ENCODE results near the gene RABL3. TPM values are rescaled to one million over a fixed set of nuclear protein-coding genes. Genes with fewer than 3 reads are reported as not detected.

The RABL3 gene
- total RNA-seq, 1 experiment from 2014 or later = 14.6 TPM

- H3K4me1 Mint-ChIP-seq (ENCODE audit: low read depth, unreplicated experiment) = peaks cover 47% of the 10 kb centered on the region
- H3K27me3 Mint-ChIP-seq (ENCODE audit: unreplicated experiment) = no peaks in the 10 kb centered on the region
- peak overlapping the region; percentile 66 for H3K4me3 Mint-ChIP-seq (ENCODE audit: low read depth, unreplicated experiment)
- no peak for DNase-seq
- BruUV-seq (replicated peaks) = no TSS peak
- H3K27ac Mint-ChIP-seq (ENCODE audit: unreplicated experiment) = peak overlapping the region; percentile 86
- H3K36me3 Mint-ChIP-seq (ENCODE audit: insufficient read depth, unreplicated experiment) = peaks cover 27% of the 10 kb centered on the region
- intact Hi-C loops (cut with micrococcal nuclease; ENCODE audit: unreplicated experiment) = loop anchor here (5.0 kb wide), 1 partner anchor 114 kb away; no protein-coding TSS in a partner anchor
- no peak for TF ChIP-seq CTCF (IDR thresholded peaks at IDR 0.05; ENCODE audit: unreplicated experiment)
- no peaks in the 10 kb centered on the region for H3K9me3 Mint-ChIP-seq (ENCODE audit: low read depth, unreplicated experiment)
- CTCF ChIA-PET = interaction anchor here (0.6 kb wide), 1 partner anchor 16 kb away, joined by 5 read pairs; no protein-coding TSS in a partner anchor
Measured at GRCh38 chr3:120683213-120683612, 59.1 kb downstream of the RABL3 start.

GRCh38 chr3:120682095-120682681 lies 60.1 kb downstream of the RABL3 start, which contains the start of gene HGD:
Gene HGD, minus strand, starts transcription at chr3:120682239. Its CDS starts 128 bp downstream, at chr3:120682111.
- intact Hi-C loops (cut with micrococcal nuclease; ENCODE audit: unreplicated experiment) = loop anchor here (5.0 kb wide), 1 partner anchor 115 kb away; no protein-coding TSS in a partner anchor
- no TSS peak for BruUV-seq (replicated peaks)
- TF ChIP-seq CTCF (IDR thresholded peaks at IDR 0.05; ENCODE audit: unreplicated experiment) = no peak
- Mint-ChIP-seq H3K27me3 (ENCODE audit: unreplicated experiment) (no peaks in the 10 kb centered on the region), H3K4me3 (ENCODE audit: low read depth, unreplicated experiment) (peak within 1 kb of the TSS; percentile 66), H3K27ac (ENCODE audit: unreplicated experiment) (peak within 1 kb of the TSS; percentile 86), H3K36me3 (ENCODE audit: insufficient read depth, unreplicated experiment) (peaks cover 35% of the 10 kb centered on the region), H3K9me3 (ENCODE audit: low read depth, unreplicated experiment) (no peaks in the 10 kb centered on the region), H3K4me1 (ENCODE audit: low read depth, unreplicated experiment) (peaks cover 56% of the 10 kb centered on the region)
- CTCF ChIA-PET = interaction anchor here (0.6 to 1.6 kb wide), 5 partner anchors 11 to 265 kb away, joined by 3 to 10 read pairs (median 3); no protein-coding TSS in a partner anchor
- DNase-seq = peak; percentile 52

DNA sequence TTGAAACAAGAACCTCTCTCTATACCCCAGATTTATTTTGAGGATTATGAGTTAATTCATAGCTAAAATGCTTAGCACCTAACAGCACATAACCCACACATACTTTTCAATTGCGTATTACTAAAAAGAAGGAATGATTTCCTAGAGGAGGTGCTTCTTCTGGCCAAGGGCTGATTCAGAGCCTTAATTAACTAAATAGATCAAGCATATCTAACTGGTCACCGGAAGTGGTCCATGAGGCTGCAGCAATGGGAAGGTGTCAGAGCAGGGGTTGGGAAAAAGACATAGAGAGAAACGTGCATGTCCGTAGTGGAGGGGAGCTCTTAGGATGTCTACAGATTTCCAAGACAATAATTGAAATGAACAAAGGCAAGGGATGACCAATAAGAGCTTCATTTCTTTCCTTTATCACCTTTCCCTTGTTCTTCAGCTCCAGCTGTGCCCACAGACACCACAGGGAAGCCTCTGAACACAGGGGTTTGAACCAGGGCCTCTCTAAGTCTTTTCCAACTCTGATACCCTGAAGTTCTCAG lies 60.7 kb downstream of the RABL3 start:
- Mint-ChIP-seq H3K27me3 (ENCODE audit: unreplicated experiment) (no peaks in the 10 kb centered on the region), H3K4me3 (ENCODE audit: low read depth, unreplicated experiment) (peak overlapping the region; percentile 66), H3K9me3 (ENCODE audit: low read depth, unreplicated experiment) (no peaks in the 10 kb centered on the region), H3K36me3 (ENCODE audit: insufficient read depth, unreplicated experiment) (peaks cover 35% of the 10 kb centered on the region), H3K27ac (ENCODE audit: unreplicated experiment) (peak overlapping the region; percentile 86), H3K4me1 (ENCODE audit: low read depth, unreplicated experiment) (peaks cover 56% of the 10 kb centered on the region)
- intact Hi-C loops (cut with micrococcal nuclease; ENCODE audit: unreplicated experiment) = loop anchor here (5.0 kb wide), 1 partner anchor 116 kb away; no protein-coding TSS in a partner anchor
- DNase-seq = no peak
- CTCF ChIA-PET = interaction anchor here (0.8 to 1.6 kb wide), 4 partner anchors 11 to 264 kb away, joined by 3 to 10 read pairs (median 3); no protein-coding TSS in a partner anchor
- TF ChIP-seq CTCF (IDR thresholded peaks at IDR 0.05; ENCODE audit: unreplicated experiment) = no peak
- BruUV-seq (replicated peaks) = TSS peak; percentile 76

DNA sequence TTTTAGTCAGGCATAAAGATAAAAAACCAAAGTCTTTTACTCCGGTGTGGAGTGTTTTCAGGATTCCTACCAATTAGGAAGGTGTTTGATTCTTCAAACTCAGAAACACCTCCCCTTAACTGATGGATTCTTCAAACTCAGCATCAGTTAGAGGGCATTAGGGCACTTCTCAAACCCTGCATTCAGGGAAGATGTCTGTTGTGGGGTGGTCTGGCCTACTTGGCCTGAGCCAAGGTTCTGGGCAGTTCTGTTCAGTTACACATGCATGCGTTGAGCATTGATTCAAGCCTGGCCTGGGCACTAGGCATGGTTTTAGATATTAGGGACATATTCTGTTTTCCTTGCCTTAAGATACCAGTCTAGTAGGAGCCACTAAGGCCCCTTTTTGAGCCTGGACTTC lies 61.3 kb downstream of the RABL3 start:
- intact Hi-C loops (cut with micrococcal nuclease; ENCODE audit: unreplicated experiment) = loop anchor here (5.0 kb wide), 1 partner anchor 116 kb away; no protein-coding TSS in a partner anchor
- peaks cover 35% of the 10 kb centered on the region for H3K36me3 Mint-ChIP-seq (ENCODE audit: insufficient read depth, unreplicated experiment)
- DNase-seq = peak; percentile 6
- no peaks in the 10 kb centered on the region for H3K27me3 Mint-ChIP-seq (ENCODE audit: unreplicated experiment)
- CTCF ChIA-PET = interaction anchor here (1.1 kb wide), 1 partner anchor 263 kb away, joined by 3 read pairs; no protein-coding TSS in a partner anchor
- TF ChIP-seq CTCF (IDR thresholded peaks at IDR 0.05; ENCODE audit: unreplicated experiment) = no peak
- H3K4me3 Mint-ChIP-seq (ENCODE audit: low read depth, unreplicated experiment) = peak overlapping the region; percentile 66
- H3K4me1 Mint-ChIP-seq (ENCODE audit: low read depth, unreplicated experiment) = peaks cover 56% of the 10 kb centered on the region
- peak overlapping the region; percentile 86 for H3K27ac Mint-ChIP-seq (ENCODE audit: unreplicated experiment)
- no peaks in the 10 kb centered on the region for H3K9me3 Mint-ChIP-seq (ENCODE audit: low read depth, unreplicated experiment)
- no TSS peak for BruUV-seq (replicated peaks)

Measured in Calu3 (cell line).